Stimulated activated effector memory CD8-positive, alpha-beta T cell treated with anti-CD3 and anti-CD28 coated beads, Interleukin-12 subunit alpha, Interleukin-12 subunit beta, amount 100 ng/mL, for 72 hours (primary cell): ENCODE measurements around the gene RALGPS1.

Experiments
- ATAC-seq: fragments of 150-1000 bp; cut with Tn5 transposase; 2 replicates; pipeline ENCODE4 v1.10.0; 2021
- DNase-seq, 2 donors: peaks; one replicate each; pipeline ENCODE4 v3.0.0; 2021 to 2022; ENCODE audit warnings: low spot score in 2 of 2
- H3K27ac Mint-ChIP-seq: one replicate; pipeline ENCODE4 v1.8.0; 2022; ENCODE audit warnings: mild to moderate bottlenecking, mixed read lengths
- H3K36me3 Mint-ChIP-seq: one replicate; pipeline ENCODE4 v1.8.0; 2022; ENCODE audit warnings: mild to moderate bottlenecking, mixed read lengths
- H3K4me1 Mint-ChIP-seq: one replicate; pipeline ENCODE4 v1.8.0; 2022; ENCODE audit warnings: mixed read lengths
- H3K4me3 Mint-ChIP-seq: one replicate; pipeline ENCODE4 v1.8.0; 2022; ENCODE audit warnings: mild to moderate bottlenecking, mixed read lengths
- H3K9me3 Mint-ChIP-seq: one replicate; pipeline ENCODE4 v1.8.0; 2022; ENCODE audit warnings: mixed read lengths

Gene RALGPS1

DNA sequence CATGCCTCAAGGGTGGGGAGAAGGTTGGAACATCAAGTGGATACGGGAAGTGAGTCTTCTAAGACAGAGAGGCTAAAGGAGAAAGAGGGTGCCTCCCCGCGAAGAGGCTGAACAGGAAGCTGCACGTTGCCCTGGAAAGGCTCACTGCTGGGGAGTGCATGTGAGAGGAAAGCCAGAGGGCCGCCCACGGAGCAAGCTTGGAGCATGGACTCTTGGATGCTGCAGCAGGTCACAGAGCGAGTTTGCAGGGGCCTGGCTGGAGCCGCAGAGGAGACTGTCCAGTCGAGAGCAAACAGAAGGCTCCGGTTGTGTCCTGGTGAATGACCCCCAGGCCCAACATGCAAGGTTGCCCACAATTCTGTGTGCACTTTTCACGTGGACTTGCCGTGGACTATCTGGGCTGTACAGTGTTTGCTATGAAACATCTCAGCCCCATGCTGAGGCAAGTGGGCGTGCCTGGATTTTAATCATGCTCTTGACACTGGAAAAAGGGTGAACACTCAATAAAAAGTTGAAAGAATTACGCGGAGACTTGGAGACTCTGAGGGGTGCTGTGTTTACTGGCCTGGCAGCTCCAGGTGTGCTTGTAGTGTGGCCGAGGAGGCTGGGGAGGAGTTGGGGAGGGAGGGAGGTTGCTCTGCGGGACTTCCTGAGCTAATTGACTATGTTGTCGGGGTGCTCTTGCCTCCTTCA, 295.5 kb downstream of the RALGPS1 start:
- no peak for DNase-seq
- H3K36me3 Mint-ChIP-seq = no peaks in the 10 kb centered on the region
- H3K4me1 Mint-ChIP-seq = peaks cover 6% of the 10 kb centered on the region
- no peak for ATAC-seq
- H3K27ac Mint-ChIP-seq = no peak overlapping the region
- H3K9me3 Mint-ChIP-seq = no peaks in the 10 kb centered on the region
- H3K4me3 Mint-ChIP-seq = no peak overlapping the region

- no peak overlapping the region for H3K27ac Mint-ChIP-seq
- ATAC-seq (no peak), DNase-seq (no peak)
- peaks cover 6% of the 10 kb centered on the region for H3K4me1 Mint-ChIP-seq
- H3K36me3 Mint-ChIP-seq = no peaks in the 10 kb centered on the region
- no peak overlapping the region for H3K4me3 Mint-ChIP-seq
- H3K9me3 Mint-ChIP-seq = no peaks in the 10 kb centered on the region
These were observed 296.5 kb downstream of the RALGPS1 start for GRCh38 chr9:127210851-127211730.

GRCh38 chr9:127211983-127212382, 297.4 kb downstream of the RALGPS1 start:
- DNase-seq = no peak
- no peak overlapping the region for H3K27ac Mint-ChIP-seq
- no peaks in the 10 kb centered on the region for H3K9me3 Mint-ChIP-seq
- H3K4me3 Mint-ChIP-seq = no peak overlapping the region
- H3K36me3 Mint-ChIP-seq = no peaks in the 10 kb centered on the region
- no peak for ATAC-seq
- peaks cover 6% of the 10 kb centered on the region for H3K4me1 Mint-ChIP-seq

DNA sequence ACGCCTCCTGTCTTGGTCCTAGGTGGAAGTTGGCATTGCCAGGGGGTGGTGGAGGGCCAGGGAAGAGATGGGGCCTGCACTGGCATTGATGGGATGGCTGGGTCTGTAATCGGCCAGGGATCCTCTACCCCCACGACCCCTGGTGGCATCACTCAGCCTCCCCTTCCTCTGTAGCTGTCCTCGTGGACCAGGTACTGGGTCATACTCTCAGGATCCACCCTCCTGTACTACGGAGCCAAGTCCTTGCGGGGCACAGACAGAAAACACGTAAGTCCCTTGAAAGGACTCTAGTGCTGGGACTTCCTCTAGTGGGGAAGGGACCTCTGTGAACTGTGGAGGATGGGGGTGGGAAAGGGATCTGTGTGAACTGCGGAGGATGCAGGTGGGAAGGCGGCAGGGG, 297.9 kb downstream of the RALGPS1 start:
- Mint-ChIP-seq H3K36me3 (no peaks in the 10 kb centered on the region), H3K27ac (no peak overlapping the region), H3K9me3 (no peaks in the 10 kb centered on the region), H3K4me1 (peaks cover 6% of the 10 kb centered on the region), H3K4me3 (no peak overlapping the region)
- DNase-seq (no peak), ATAC-seq (no peak)

- peaks cover 6% of the 10 kb centered on the region for H3K4me1 Mint-ChIP-seq
- DNase-seq (no peak), ATAC-seq (no peak)
- H3K9me3 Mint-ChIP-seq = no peaks in the 10 kb centered on the region
- H3K27ac Mint-ChIP-seq = no peak overlapping the region
- no peak overlapping the region for H3K4me3 Mint-ChIP-seq
- no peaks in the 10 kb centered on the region for H3K36me3 Mint-ChIP-seq
These were observed 299.3 kb downstream of the RALGPS1 start for GRCh38 chr9:127213859-127214258.

GRCh38 chr9:127214421-127215267, 300.1 kb downstream of the RALGPS1 start:
- ATAC-seq (peak; percentile 68), DNase-seq (peak; percentile 27 to 72)
- Mint-ChIP-seq H3K4me3 (no peak overlapping the region), H3K9me3 (no peaks in the 10 kb centered on the region), H3K27ac (no peak overlapping the region), H3K36me3 (no peaks in the 10 kb centered on the region), H3K4me1 (peaks cover 6% of the 10 kb centered on the region)

DNA sequence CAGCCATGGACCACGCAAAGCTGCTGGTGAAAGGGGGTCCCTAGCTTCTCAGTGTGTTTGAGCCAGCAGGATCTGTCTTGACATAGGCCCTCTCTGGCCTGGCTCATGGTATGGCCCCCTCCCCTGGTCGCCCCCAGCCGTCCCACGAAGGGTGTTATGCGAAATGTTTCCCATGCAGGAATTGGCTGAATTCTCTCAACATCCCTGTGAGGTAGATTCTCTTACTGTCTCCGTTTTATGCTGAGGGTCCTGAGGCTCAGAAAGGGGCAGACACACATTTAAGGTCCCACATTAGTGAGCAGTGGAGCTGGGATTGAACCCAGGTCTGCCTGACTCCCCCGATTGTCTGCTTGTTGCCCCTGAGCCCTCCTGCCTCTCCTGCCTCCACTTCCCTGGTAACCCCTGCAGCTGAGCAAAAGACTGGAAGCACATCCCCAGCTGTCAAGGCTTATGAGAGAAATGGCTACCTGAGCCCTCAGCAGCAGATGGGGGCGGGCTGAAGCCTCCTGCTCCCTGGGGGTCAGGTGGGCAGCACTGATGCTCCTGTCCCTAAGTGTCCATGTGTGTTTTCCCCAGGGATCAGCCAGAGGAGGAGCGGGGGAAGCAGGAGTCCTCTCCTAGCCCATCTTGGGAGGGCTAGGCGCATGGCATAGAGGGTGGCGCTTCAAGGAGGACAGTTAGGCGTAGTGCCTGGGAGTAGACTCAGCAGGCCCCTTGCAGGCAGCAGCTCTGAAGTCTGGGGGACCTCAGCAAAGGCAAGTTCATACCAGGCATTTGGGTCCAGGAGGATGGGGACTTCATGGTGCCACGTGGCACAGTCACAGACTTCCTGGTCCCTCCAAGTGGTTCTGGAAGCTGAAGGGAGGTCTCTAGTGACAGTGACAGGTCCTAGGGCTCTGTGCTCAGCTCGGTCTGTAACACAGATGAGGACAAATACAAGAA, 301.0 kb downstream of the RALGPS1 start:
- Mint-ChIP-seq H3K4me1 (peaks cover 6% of the 10 kb centered on the region), H3K9me3 (no peaks in the 10 kb centered on the region), H3K27ac (no peak overlapping the region), H3K4me3 (no peak overlapping the region), H3K36me3 (no peaks in the 10 kb centered on the region)
- ATAC-seq (no peak), DNase-seq (no peak)

DNA sequence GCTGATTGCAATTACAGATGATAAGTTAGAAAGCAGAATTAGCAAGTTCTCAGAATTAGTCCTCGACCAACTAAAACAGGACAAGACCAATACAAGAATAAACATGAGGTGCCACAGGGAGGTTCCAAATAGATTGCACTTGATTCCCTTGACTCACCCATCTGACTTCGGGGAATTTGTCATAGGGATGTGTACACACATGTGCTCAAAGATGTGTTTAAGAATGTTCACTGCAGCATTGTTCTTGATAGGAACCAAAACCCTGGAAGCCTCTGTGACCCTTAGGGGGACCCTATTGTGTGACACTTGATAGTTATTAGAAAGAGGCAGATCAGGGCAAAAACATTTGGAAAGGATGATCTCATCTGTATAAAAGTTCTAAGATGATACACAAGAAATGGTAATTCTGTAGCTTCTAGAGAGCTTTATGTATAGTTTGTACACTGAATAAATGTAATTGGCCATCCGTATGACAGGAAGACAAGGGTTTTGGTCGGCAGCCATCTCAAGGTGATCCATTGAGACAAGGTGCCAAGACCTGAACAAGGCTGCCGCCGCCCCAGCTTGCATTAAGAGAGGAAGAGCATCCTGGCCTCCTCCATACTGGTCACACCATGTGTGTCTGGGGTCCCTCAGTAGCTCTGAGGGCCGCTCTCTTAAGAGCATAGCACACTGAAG, 301.8 kb downstream of the RALGPS1 start:
- peak overlapping the region; percentile 10 for H3K27ac Mint-ChIP-seq
- DNase-seq = no peak
- ATAC-seq = no peak
- H3K4me3 Mint-ChIP-seq = no peak overlapping the region
- H3K36me3 Mint-ChIP-seq = no peaks in the 10 kb centered on the region
- peaks cover 6% of the 10 kb centered on the region for H3K4me1 Mint-ChIP-seq
- H3K9me3 Mint-ChIP-seq = no peaks in the 10 kb centered on the region

- no peaks in the 10 kb centered on the region for H3K36me3 Mint-ChIP-seq
- DNase-seq (no peak), ATAC-seq (no peak)
- peaks cover 11% of the 10 kb centered on the region for H3K4me1 Mint-ChIP-seq
- H3K9me3 Mint-ChIP-seq = no peaks in the 10 kb centered on the region
- no peak overlapping the region for H3K4me3 Mint-ChIP-seq
- H3K27ac Mint-ChIP-seq = peak overlapping the region; percentile 10
These were observed 302.3 kb downstream of the RALGPS1 start for GRCh38 chr9:127216888-127217217.

- Mint-ChIP-seq H3K36me3 (no peaks in the 10 kb centered on the region), H3K27ac (no peak overlapping the region)
These were observed 304.2 kb downstream of the RALGPS1 start for GRCh38 chr9:127218818-127219217.

GRCh38 chr9:127219520-127219919, 304.9 kb downstream of the RALGPS1 start:
- peaks cover 28% of the 10 kb centered on the region for H3K4me1 Mint-ChIP-seq
- H3K4me3 Mint-ChIP-seq = no peak overlapping the region
- ATAC-seq (no peak), DNase-seq (no peak)
- H3K36me3 Mint-ChIP-seq = peaks cover 5% of the 10 kb centered on the region
- no peaks in the 10 kb centered on the region for H3K9me3 Mint-ChIP-seq
- no peak overlapping the region for H3K27ac Mint-ChIP-seq

More at GRCh38 chr9:127218818-127219217, 304.2 kb downstream of the RALGPS1 start:
- ATAC-seq (no peak), DNase-seq (no peak)
- Mint-ChIP-seq H3K9me3 (no peaks in the 10 kb centered on the region), H3K4me3 (no peak overlapping the region), H3K4me1 (peaks cover 23% of the 10 kb centered on the region)

- peaks cover 38% of the 10 kb centered on the region for H3K4me1 Mint-ChIP-seq
- H3K36me3 Mint-ChIP-seq = peaks cover 27% of the 10 kb centered on the region
- DNase-seq (no peak), ATAC-seq (no peak)
- H3K27ac Mint-ChIP-seq = no peak overlapping the region
- no peak overlapping the region for H3K4me3 Mint-ChIP-seq
- H3K9me3 Mint-ChIP-seq = no peaks in the 10 kb centered on the region
These were observed 307.1 kb downstream of the RALGPS1 start for GRCh38 chr9:127221695-127222094.

GRCh38 chr9:127222388-127223095, 308.0 kb downstream of the RALGPS1 start:
- H3K27ac Mint-ChIP-seq = no peak overlapping the region
- H3K36me3 Mint-ChIP-seq = peaks cover 27% of the 10 kb centered on the region
- H3K9me3 Mint-ChIP-seq = no peaks in the 10 kb centered on the region
- DNase-seq (no peak), ATAC-seq (no peak)
- no peak overlapping the region for H3K4me3 Mint-ChIP-seq
- H3K4me1 Mint-ChIP-seq = peaks cover 39% of the 10 kb centered on the region
